ENCODE results near the gene CABP5. TPM values are rescaled to one million over a fixed set of nuclear protein-coding genes. Genes with fewer than 3 reads are reported as not detected.

CABP5 gene
- total and polyA plus RNA-seq, 12 donors: not detected

DNA sequence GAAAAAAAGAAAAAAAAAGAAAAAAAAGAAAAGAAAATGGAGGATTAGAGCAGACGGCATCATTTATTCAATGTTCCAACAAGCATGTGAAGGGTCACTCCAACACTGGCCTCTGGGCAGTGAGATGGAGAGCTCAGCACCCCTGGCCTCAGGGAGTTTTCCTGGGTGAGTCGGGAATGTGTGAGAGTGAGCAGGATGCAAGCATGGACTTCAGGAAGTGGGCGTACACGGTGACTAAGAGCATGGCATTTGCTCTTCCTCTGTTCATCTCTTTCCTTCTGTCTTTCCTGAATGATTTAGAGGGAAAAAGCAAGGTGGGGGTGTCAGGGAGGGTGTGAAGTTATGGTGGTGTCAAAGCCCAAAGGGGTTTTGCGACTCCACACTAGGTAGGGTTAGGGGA, 682 bp upstream of the CABP5 start:
- Histone ChIP-seq H3K9me3 (replicated peaks in 1 of 3) (no peaks in the 10 kb centered on the region), H3K4me3 (no peak overlapping the region), H3K27ac (no peak overlapping the region), H3K27me3 (no peaks in the 10 kb centered on the region), H3K36me3 (replicated peaks in 1 of 2) (no peaks in the 10 kb centered on the region), H3K4me1 (replicated peaks in 1 of 2) (no peaks in the 10 kb centered on the region)
- TF ChIP-seq POLR2A (IDR thresholded peaks at IDR 0.05): no peak
- TF ChIP-seq, protein P1, sequence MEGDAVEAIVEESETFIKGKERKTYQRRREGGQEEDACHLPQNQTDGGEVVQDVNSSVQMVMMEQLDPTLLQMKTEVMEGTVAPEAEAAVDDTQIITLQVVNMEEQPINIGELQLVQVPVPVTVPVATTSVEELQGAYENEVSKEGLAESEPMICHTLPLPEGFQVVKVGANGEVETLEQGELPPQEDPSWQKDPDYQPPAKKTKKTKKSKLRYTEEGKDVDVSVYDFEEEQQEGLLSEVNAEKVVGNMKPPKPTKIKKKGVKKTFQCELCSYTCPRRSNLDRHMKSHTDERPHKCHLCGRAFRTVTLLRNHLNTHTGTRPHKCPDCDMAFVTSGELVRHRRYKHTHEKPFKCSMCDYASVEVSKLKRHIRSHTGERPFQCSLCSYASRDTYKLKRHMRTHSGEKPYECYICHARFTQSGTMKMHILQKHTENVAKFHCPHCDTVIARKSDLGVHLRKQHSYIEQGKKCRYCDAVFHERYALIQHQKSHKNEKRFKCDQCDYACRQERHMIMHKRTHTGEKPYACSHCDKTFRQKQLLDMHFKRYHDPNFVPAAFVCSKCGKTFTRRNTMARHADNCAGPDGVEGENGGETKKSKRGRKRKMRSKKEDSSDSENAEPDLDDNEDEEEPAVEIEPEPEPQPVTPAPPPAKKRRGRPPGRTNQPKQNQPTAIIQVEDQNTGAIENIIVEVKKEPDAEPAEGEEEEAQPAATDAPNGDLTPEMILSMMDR (IDR thresholded peaks at IDR 0.05): no peak
- WGBS, 4 donors: 77 to 89% (median 80%) methylated on average over 5 of the region's 5 CpGs
- intact Hi-C loops (cut with DNase I): no loop called here
- no peak for DNase-seq

DNA sequence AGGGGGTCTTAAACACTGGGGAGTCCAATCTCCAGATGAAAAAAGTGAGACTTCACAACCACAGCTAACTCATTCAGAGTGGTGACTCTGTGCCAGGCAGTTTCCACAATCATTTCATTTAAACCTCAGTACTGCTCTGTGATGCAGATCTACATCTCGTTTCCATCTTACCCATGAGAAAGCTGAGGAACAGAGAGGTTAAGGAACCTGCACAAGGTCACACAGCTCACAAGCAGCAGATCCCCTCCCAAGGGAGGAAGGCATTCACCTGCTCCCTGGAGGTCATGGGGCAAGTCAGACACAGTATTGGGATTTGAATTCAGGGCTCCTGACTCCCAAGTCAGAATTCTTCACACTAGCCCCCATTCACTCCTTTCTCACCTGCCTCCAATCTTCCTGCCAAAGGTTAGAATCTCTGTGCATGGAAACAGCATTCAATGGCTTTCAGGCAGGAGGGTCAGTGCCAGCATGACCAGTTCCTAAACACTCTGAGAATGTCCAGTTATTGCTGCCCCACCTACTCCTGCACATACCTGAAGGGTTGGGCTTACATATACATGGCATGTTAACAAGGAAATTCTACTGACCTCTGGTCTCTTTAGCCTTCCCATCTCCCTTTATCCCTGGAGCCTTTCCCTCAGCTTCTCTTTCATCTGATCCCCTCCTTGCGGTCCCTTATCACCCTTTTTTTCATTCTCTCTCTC, 1.9 kb downstream of the CABP5 start:
- H3K9me3 ChIP-seq (replicated peaks in 1 of 3): no peaks in the 10 kb centered on the region
- H3K4me1 ChIP-seq (replicated peaks in 1 of 2): no peaks in the 10 kb centered on the region
- no peak overlapping the region for H3K4me3 ChIP-seq
- DNase-seq: no peak
- TF ChIP-seq POLR2A (IDR thresholded peaks at IDR 0.05): no peak
- TF ChIP-seq, protein P1 (IDR thresholded peaks at IDR 0.05): no peak
- H3K27ac ChIP-seq: no peak overlapping the region
- 30 to 66% (median 59%) methylated on average over 2 of the region's 2 CpGs for WGBS, 4 donors
- H3K36me3 ChIP-seq (replicated peaks in 1 of 2): no peaks in the 10 kb centered on the region
- no peaks in the 10 kb centered on the region for H3K27me3 ChIP-seq
- intact Hi-C loops (cut with DNase I): no loop called here

DNA sequence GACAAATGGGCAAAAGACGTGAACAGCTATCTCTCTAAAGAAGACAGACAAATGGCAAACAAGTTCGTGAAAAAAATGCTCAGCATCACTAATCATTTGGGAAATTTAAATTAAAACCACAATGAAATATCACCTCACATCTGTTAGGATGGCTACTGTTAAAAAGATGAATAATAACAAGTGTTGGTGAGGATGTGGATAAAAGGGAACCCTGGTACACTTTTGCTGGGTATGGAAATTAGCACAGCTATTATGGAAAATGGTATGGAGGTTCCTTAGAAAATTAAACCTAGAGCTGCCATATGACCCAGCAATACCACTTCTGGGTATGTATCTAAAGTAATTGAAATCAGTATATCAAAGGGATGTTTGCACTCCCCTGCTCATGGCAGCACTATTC, 7.1 kb downstream of the CABP5 start:
- no peaks in the 10 kb centered on the region for H3K4me1 ChIP-seq (replicated peaks in 1 of 2)
- intact Hi-C loops (cut with DNase I): no loop called here
- no peak overlapping the region for H3K27ac ChIP-seq
- no peak overlapping the region for H3K4me3 ChIP-seq
- 71 to 90% (median 82%) methylated on average over 2 of the region's 2 CpGs for WGBS, 4 donors
- no peaks in the 10 kb centered on the region for H3K9me3 ChIP-seq (replicated peaks in 1 of 3)
- no peak for DNase-seq
- TF ChIP-seq, protein P1 (IDR thresholded peaks at IDR 0.05): no peak
- TF ChIP-seq POLR2A (IDR thresholded peaks at IDR 0.05): no peak
- no peaks in the 10 kb centered on the region for H3K27me3 ChIP-seq
- no peaks in the 10 kb centered on the region for H3K36me3 ChIP-seq (replicated peaks in 1 of 2)

DNA sequence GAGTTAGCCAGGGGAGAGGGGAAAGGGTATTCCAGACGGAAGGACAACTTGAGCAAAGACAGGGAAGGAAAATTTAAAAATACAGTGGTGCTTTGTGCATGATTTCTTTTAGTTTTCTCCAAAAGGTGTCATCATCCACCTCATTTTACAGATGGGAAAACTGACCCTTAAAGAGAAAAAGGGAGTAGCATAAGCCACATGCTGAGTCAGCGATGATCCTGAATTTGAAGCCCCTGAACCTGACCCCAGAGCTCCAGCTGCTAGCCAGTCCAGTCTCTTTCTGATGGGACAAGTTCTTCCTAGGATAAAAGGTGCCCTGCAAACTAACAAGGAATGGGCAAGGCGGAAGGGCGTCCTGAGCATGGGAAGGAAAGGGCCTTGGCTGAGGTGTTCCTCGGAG, 10.3 kb downstream of the CABP5 start:
- no peak overlapping the region for H3K4me3 ChIP-seq
- no peaks in the 10 kb centered on the region for H3K9me3 ChIP-seq (replicated peaks in 1 of 3)
- WGBS, 4 donors: 58 to 80% (median 71%) methylated on average over 5 of the region's 5 CpGs
- no peak overlapping the region for H3K27ac ChIP-seq
- H3K27me3 ChIP-seq: no peaks in the 10 kb centered on the region
- intact Hi-C loops (cut with DNase I): no loop called here
- DNase-seq: no peak
- no peak for TF ChIP-seq POLR2A (IDR thresholded peaks at IDR 0.05)
- TF ChIP-seq, protein P1 (IDR thresholded peaks at IDR 0.05): no peak
- H3K36me3 ChIP-seq (replicated peaks in 1 of 2): no peaks in the 10 kb centered on the region
- no peaks in the 10 kb centered on the region for H3K4me1 ChIP-seq (replicated peaks in 1 of 2)
